Psoas muscle (tissue), 8 donors: ENCODE data around the gene PCDH9. TPM values are rescaled to one million over a fixed set of nuclear protein-coding genes. Genes with fewer than 3 reads are reported as not detected.

Source experiments
- ATAC-seq, 4 donors: fragments of 200-7000 bp; cut with Tn5 transposase; one replicate each; pipeline ENCODE4 v1.9.1; 2020; ENCODE audit warnings: moderate library complexity in 3 of 4, mild to moderate bottlenecking in 2 of 4
- DNase-seq, 2 donors: peaks; one replicate each; pipeline ENCODE4 v3.0.0-alpha.2; 2020
- H3K27ac ChIP-seq: fragments of 200-600 bp; one replicate; pipeline ENCODE4 v1.8.0; 2022
- H3K27me3 ChIP-seq, 3 donors: fragments of 200-600 bp in 1 of 3; one replicate each; pipeline versions ENCODE4 v1.6.1 to v1.8.0; 2013 to 2022; ENCODE audit warnings: low read length in 2 of 3, mild to moderate bottlenecking in 2 of 3, moderate library complexity in 1 of 3; ENCODE audit not compliant: insufficient read depth in 3 of 3
- H3K36me3 ChIP-seq, 2 donors: fragments of 200-600 bp in 1 of 2; one replicate each; pipeline versions ENCODE4 v1.6.1 to v1.8.0; 2013 to 2022; ENCODE audit warnings: low read depth in 1 of 2, mild to moderate bottlenecking in 1 of 2, moderate library complexity in 1 of 2; ENCODE audit not compliant: insufficient read depth in 1 of 2
- H3K4me1 ChIP-seq: fragments of 200-600 bp; one replicate; pipeline ENCODE4 v1.8.0; 2022
- H3K4me3 ChIP-seq: fragments of 200-600 bp; one replicate; pipeline ENCODE4 v1.8.0; 2022; ENCODE audit warnings: mild to moderate bottlenecking
- H3K9me3 ChIP-seq: fragments of 200-600 bp; one replicate; pipeline ENCODE4 v1.8.0; 2022
- CTCF ChIP-seq: fragments of 200-600 bp; IDR thresholded peaks from one replicate; pipeline ENCODE4 v1.8.0; 2022; ENCODE audit warnings: antibody characterized with exemption
- WGBS, 3 donors: extraction: QIAGEN DNeasy Blood & Tissue Kit; methylation state at CpG; one replicate each; pipeline versions ENCODE4 v1.1.6 to v1.1.7; 2013; 5-methylcytosine and 5-hydroxymethylcytosine counted together
- intact Hi-C, 2 donors: fragments of 100-400 bp; cut with DNase I; formaldehyde crosslinking; loops; one replicate each; pipeline versions ENCODE4 v1.11.0 to v1.14.2; 2022
- polyA plus RNA-seq, 3 donors: library from polyadenylated mRNA; stranded (reverse); fragments of 200-250 nt; gene quantifications; one replicate each; pipeline ENCODE4 v1.2.3, GENCODE V29; 2013
- total RNA-seq, 4 donors: library from RNA; stranded (reverse); fragmentation: NEBNext Ultra II Directional in 2 of 4; extraction: Animal tissue kit (Norgen Biotek cat#: 25700) in 2 of 4; gene quantifications; one replicate each; pipeline versions ENCODE4 v1.2.1 to v1.2.4, GENCODE V29; 2021 to 2023
- donor health status: healthy with polysubstance abuse.
- donor health status: DM: no; HTN: no; CAD: no; lungs with moderate emphysema.
- donor health status: Bipolar disorder and iron deficiency.
- donor health status: healthy.
- donor health status: DM: yes; HTN: yes; CAD: no.
- donor health status: DM: no; HTN: no; CAD: no.
- donor health status: DM: no; HTN: no; CAD: no.
- donor health status: DM: yes; HTN: yes; CAD: no.

PCDH9 gene
- total and polyA plus RNA-seq, 7 donors = 0.27 to 4.9 (median 2.1) TPM

- no peak for ATAC-seq
- intact Hi-C loops = no loop called here
These were observed 159.8 kb downstream of the PCDH9 start for GRCh38 chr13:67070306-67070705.

GRCh38 chr13:67069117-67069767 lies 160.9 kb downstream of the PCDH9 start:
- Histone ChIP-seq H3K36me3 (no peaks in the 10 kb centered on the region), H3K27ac (no peak overlapping the region), H3K4me3 (no peak overlapping the region), H3K4me1 (no peaks in the 10 kb centered on the region), H3K9me3 (no peaks in the 10 kb centered on the region), H3K27me3 (no peaks in the 10 kb centered on the region)
- DNase-seq (no peak), ATAC-seq (no peak)
- intact Hi-C loops = no loop called here
- WGBS, 3 donors = 68 to 71% (median 70%) methylated on average over 3 of the region's 3 CpGs
- no peak for TF ChIP-seq CTCF

More at GRCh38 chr13:67070306-67070705, 159.8 kb downstream of the PCDH9 start:
- DNase-seq = no peak
- H3K4me1 ChIP-seq = no peaks in the 10 kb centered on the region
- H3K4me3 ChIP-seq = no peak overlapping the region
- no peaks in the 10 kb centered on the region for H3K36me3 ChIP-seq
- TF ChIP-seq CTCF = no peak
- no peaks in the 10 kb centered on the region for H3K9me3 ChIP-seq
- no peak overlapping the region for H3K27ac ChIP-seq
- no peaks in the 10 kb centered on the region for H3K27me3 ChIP-seq

GRCh38 chr13:67064920-67065319 lies 165.2 kb downstream of the PCDH9 start:
- Histone ChIP-seq H3K27me3 (no peaks in the 10 kb centered on the region), H3K4me1 (no peaks in the 10 kb centered on the region), H3K36me3 (no peaks in the 10 kb centered on the region), H3K9me3 (no peaks in the 10 kb centered on the region), H3K27ac (no peak overlapping the region), H3K4me3 (no peak overlapping the region)
- DNase-seq (no peak), ATAC-seq (no peak)
- no peak for TF ChIP-seq CTCF
- 46 to 61% (median 60%) methylated on average over 2 of the region's 2 CpGs for WGBS, 3 donors
- intact Hi-C loops = no loop called here

- Histone ChIP-seq H3K4me1 (no peaks in the 10 kb centered on the region), H3K36me3 (no peaks in the 10 kb centered on the region), H3K27ac (no peak overlapping the region), H3K9me3 (no peaks in the 10 kb centered on the region), H3K27me3 (no peaks in the 10 kb centered on the region), H3K4me3 (no peak overlapping the region)
- no peak for TF ChIP-seq CTCF
- DNase-seq (no peak), ATAC-seq (no peak)
- WGBS, 3 donors = 63 to 69% (median 67%) methylated on average over 3 of the region's 3 CpGs
- intact Hi-C loops = no loop called here
These were observed 167.1 kb downstream of the PCDH9 start for GRCh38 chr13:67063036-67063435.

GRCh38 chr13:67062160-67062559 lies 168.0 kb downstream of the PCDH9 start:
- DNase-seq (no peak), ATAC-seq (no peak)
- H3K9me3 ChIP-seq = no peaks in the 10 kb centered on the region
- intact Hi-C loops = no loop called here
- no peaks in the 10 kb centered on the region for H3K27me3 ChIP-seq
- no peak for TF ChIP-seq CTCF
- H3K36me3 ChIP-seq = no peaks in the 10 kb centered on the region
- H3K27ac ChIP-seq = no peak overlapping the region
- no peaks in the 10 kb centered on the region for H3K4me1 ChIP-seq
- no peak overlapping the region for H3K4me3 ChIP-seq
